WERI-Rb-1 (cell line): Measurements from ENCODE around the gene KCNJ12.
"Not testable (repeated sequence)": the region's sequence is repeated elsewhere in the genome, so short reads cannot be mapped to it uniquely, and the experiment has no call there.

Experiments
- DNase-seq: peaks from one replicate; pipeline ENCODE4 v3.0.0-alpha.2; 2020
- H3K27ac ChIP-seq: fragments of 250-450 bp; sonication (Bioruptor Pico); 2 replicates; pipeline ENCODE4 v1.5.1; 2020; ENCODE audit warnings: mild to moderate bottlenecking, moderate library complexity
- H3K27me3 ChIP-seq: fragments of 250-450 bp; sonication (Bioruptor Pico); 2 replicates; pipeline ENCODE4 v1.5.1; 2021; ENCODE audit warnings: mild to moderate bottlenecking, low read depth, moderate library complexity; ENCODE audit not compliant: insufficient read depth, severe bottlenecking
- H3K36me3 ChIP-seq: fragments of 250-450 bp; sonication (Bioruptor Pico); 2 replicates; pipeline ENCODE4 v1.5.1; 2020; ENCODE audit warnings: mild to moderate bottlenecking, moderate library complexity
- H3K4me3 ChIP-seq: 2 replicates; pipeline ENCODE4 v1.5.1; 2011; ENCODE audit warnings: low read depth, mild to moderate bottlenecking, control low read depth, low read length
- H3K9me3 ChIP-seq: fragments of 250-450 bp; sonication (Bioruptor Pico); 2 replicates; pipeline ENCODE4 v1.5.1; 2021; ENCODE audit warnings: mild to moderate bottlenecking, moderate library complexity; ENCODE audit not compliant: severe bottlenecking
- CTCF ChIP-seq: IDR thresholded peaks from 2 replicates; pipeline ENCODE4 v1.5.1; 2011; ENCODE audit warnings: low read depth, mild to moderate bottlenecking, control low read depth, inconsistent platforms, low read length

KCNJ12 gene

GRCh38 chr17:21395764-21396163 is 19.6 kb downstream of the KCNJ12 start:
- Histone ChIP-seq H3K27ac (no peak overlapping the region), H3K27me3 (no peaks in the 10 kb centered on the region)

GRCh38 chr17:21396237-21396636 is 20.1 kb downstream of the KCNJ12 start:
- H3K9me3 ChIP-seq = no peaks in the 10 kb centered on the region

More at GRCh38 chr17:21395764-21396163, 19.6 kb downstream of the KCNJ12 start:
- no peaks in the 10 kb centered on the region for H3K9me3 ChIP-seq
- no peak overlapping the region for H3K4me3 ChIP-seq
- DNase-seq = no peak
- no peaks in the 10 kb centered on the region for H3K36me3 ChIP-seq
- TF ChIP-seq CTCF = no peak

GRCh38 chr17:21397341-21398190 is 21.4 kb downstream of the KCNJ12 start:
- Histone ChIP-seq H3K27me3 (no peaks in the 10 kb centered on the region), H3K4me3 (no peak overlapping the region), H3K36me3 (no peaks in the 10 kb centered on the region), H3K9me3 (no peaks in the 10 kb centered on the region), H3K27ac (no peak overlapping the region)
- no peak for TF ChIP-seq CTCF
- no peak for DNase-seq

More at GRCh38 chr17:21396237-21396636, 20.1 kb downstream of the KCNJ12 start:
- no peak for TF ChIP-seq CTCF
- no peaks in the 10 kb centered on the region for H3K27me3 ChIP-seq
- no peaks in the 10 kb centered on the region for H3K36me3 ChIP-seq
- H3K27ac ChIP-seq = no peak overlapping the region
- no peak overlapping the region for H3K4me3 ChIP-seq
- no peak for DNase-seq

- no peaks in the 10 kb centered on the region for H3K27me3 ChIP-seq
- no peak for TF ChIP-seq CTCF
- H3K36me3 ChIP-seq = no peaks in the 10 kb centered on the region
- no peak overlapping the region for H3K27ac ChIP-seq
- H3K9me3 ChIP-seq = no peaks in the 10 kb centered on the region
- no peak for DNase-seq
- no peak overlapping the region for H3K4me3 ChIP-seq
Observed at GRCh38 chr17:21399474-21400186, 23.5 kb downstream of the KCNJ12 start.

- not testable (repeated sequence) for H3K27me3 ChIP-seq, H3K4me3 ChIP-seq, DNase-seq, H3K9me3 ChIP-seq, H3K27ac ChIP-seq, H3K36me3 ChIP-seq
Observed at GRCh38 chr17:21400187-21400569, 24.0 kb downstream of the KCNJ12 start.

GRCh38 chr17:21400816-21401593 is 24.8 kb downstream of the KCNJ12 start:
- no peak overlapping the region for H3K4me3 ChIP-seq
- no peak for DNase-seq
- no peak overlapping the region for H3K27ac ChIP-seq
- TF ChIP-seq CTCF = no peak
- no peaks in the 10 kb centered on the region for H3K36me3 ChIP-seq
- no peaks in the 10 kb centered on the region for H3K27me3 ChIP-seq
- H3K9me3 ChIP-seq = no peaks in the 10 kb centered on the region

- not testable (repeated sequence) for DNase-seq, H3K9me3 ChIP-seq, H3K27me3 ChIP-seq, H3K36me3 ChIP-seq, H3K27ac ChIP-seq, H3K4me3 ChIP-seq
Observed at GRCh38 chr17:21402166-21402571, 26.0 kb downstream of the KCNJ12 start.

- H3K4me3 ChIP-seq, DNase-seq, H3K27ac ChIP-seq, H3K27me3 ChIP-seq, H3K36me3 ChIP-seq, H3K9me3 ChIP-seq: not testable (repeated sequence)
Observed at GRCh38 chr17:21402926-21403325, 26.8 kb downstream of the KCNJ12 start.
